Lung (tissue), 12 donors: ENCODE data around the gene TCEA2. TPM values are rescaled to one million over a fixed set of nuclear protein-coding genes. Genes with fewer than 3 reads are reported as not detected.

ENCODE experiments used
- ATAC-seq: fragments of 200-7000 bp; cut with Tn5 transposase; one replicate; pipeline ENCODE4 v1.9.1; 2020; ENCODE audit warnings: moderate number of reproducible peaks; ENCODE audit not compliant: insufficient read depth, low FRiP score
- DNase-seq, 3 donors: peaks; one replicate each; pipeline ENCODE4 v3.0.0-alpha.2; 2013 to 2017
- H3K27ac ChIP-seq, 2 donors: one replicate each; pipeline ENCODE4 v1.5.1; 2013; ENCODE audit warnings: mild to moderate bottlenecking in 2 of 2, moderate library complexity in 2 of 2, control low read depth in 1 of 2, inconsistent platforms in 1 of 2, low read depth in 1 of 2, low read length in 1 of 2
- H3K27me3 ChIP-seq, 3 donors: one replicate each; pipeline ENCODE4 v1.5.1; 2013; ENCODE audit warnings: low read length in 2 of 3; ENCODE audit not compliant: control insufficient read depth in 3 of 3, insufficient read depth in 3 of 3
- H3K36me3 ChIP-seq, 4 donors: one replicate each; pipeline ENCODE4 v1.5.1; 2013; ENCODE audit warnings: low read length in 4 of 4, mild to moderate bottlenecking in 1 of 4, moderate library complexity in 1 of 4; ENCODE audit not compliant: control insufficient read depth in 4 of 4, insufficient read depth in 4 of 4
- H3K4me1 ChIP-seq, 5 donors: one replicate each; pipeline ENCODE4 v1.5.1; 2013; ENCODE audit warnings: low read length in 5 of 5, mild to moderate bottlenecking in 2 of 5, moderate library complexity in 1 of 5; ENCODE audit not compliant: control insufficient read depth in 5 of 5, insufficient read depth in 5 of 5
- H3K4me3 ChIP-seq: one replicate; pipeline ENCODE4 v1.5.1; 2013; ENCODE audit warnings: mild to moderate bottlenecking, control low read depth, moderate library complexity
- H3K9ac ChIP-seq, 2 donors: one replicate each; pipeline ENCODE4 v1.5.1; 2013; ENCODE audit warnings: low read length in 2 of 2, control low read depth in 1 of 2; ENCODE audit not compliant: insufficient read depth in 1 of 2
- H3K9me3 ChIP-seq, 4 donors: one replicate each; pipeline ENCODE4 v1.5.1; 2013; ENCODE audit warnings: low read length in 3 of 4, mild to moderate bottlenecking in 1 of 4, moderate library complexity in 1 of 4; ENCODE audit not compliant: control insufficient read depth in 4 of 4, insufficient read depth in 3 of 4
- WGBS, 2 donors: extraction: QIAGEN DNeasy Blood & Tissue Kit; methylation state at CpG; one replicate each; pipeline ENCODE4 v1.1.7; 2013; 5-methylcytosine and 5-hydroxymethylcytosine counted together
- polyA plus RNA-seq, 2 donors: library from polyadenylated mRNA; stranded (reverse); fragments of 200-250 nt; gene quantifications; one replicate each; pipeline ENCODE4 v1.2.1, GENCODE V29; 2013
- total RNA-seq, 2 donors: library from RNA; depleted of rRNA in 1 of 2; stranded (reverse); fragments of >200 nt in 1 of 2; gene quantifications; one replicate each; pipeline ENCODE4 v1.2.1, GENCODE V29; 2014 to 2021
- TF ChIP-seq, protein P1 (sequence below): IDR thresholded peaks from 2 replicates; pipeline ENCODE4 v1.5.1; 2012; ENCODE audit warnings: mild to moderate bottlenecking; ENCODE audit errors: control extremely low read depth, extremely low read depth
- donor health status: control.
- donor health status: control.
- donor health status: Bipolar disorder and iron deficiency.
- donor health status: healthy.
- donor health status: DM: yes; HTN: yes; CAD: no.

The TCEA2 gene
- total and polyA plus RNA-seq, 4 donors = 18.3 to 32.9 (median 30.7) TPM

DNA sequence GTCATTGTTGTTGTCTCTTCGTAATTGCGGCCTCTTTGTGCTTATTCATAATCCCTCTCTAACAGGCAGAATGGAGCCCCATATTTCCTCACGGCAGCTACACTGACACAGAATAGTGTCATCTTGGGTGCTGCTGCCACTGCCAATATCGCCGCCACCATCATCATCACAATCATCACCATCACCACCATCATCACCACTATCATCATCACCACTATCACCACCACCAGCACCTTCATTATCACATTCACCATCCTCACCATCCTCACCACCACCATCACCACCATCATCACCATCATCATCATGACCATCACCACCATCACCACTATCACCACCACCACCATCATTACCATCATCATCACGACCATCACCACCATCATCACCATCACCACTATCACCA lies 33.5 kb downstream of the TCEA2 start:
- Histone ChIP-seq H3K4me1 (no peaks in the 10 kb centered on the region), H3K9ac (no peak overlapping the region), H3K4me3 (no peak overlapping the region), H3K9me3 (no peaks in the 10 kb centered on the region), H3K27ac (no peak overlapping the region), H3K27me3 (peaks cover 0 to 16% (median 5%) of the 10 kb centered on the region in 3 donors), H3K36me3 (no peaks in the 10 kb centered on the region)
- TF ChIP-seq, protein P1, sequence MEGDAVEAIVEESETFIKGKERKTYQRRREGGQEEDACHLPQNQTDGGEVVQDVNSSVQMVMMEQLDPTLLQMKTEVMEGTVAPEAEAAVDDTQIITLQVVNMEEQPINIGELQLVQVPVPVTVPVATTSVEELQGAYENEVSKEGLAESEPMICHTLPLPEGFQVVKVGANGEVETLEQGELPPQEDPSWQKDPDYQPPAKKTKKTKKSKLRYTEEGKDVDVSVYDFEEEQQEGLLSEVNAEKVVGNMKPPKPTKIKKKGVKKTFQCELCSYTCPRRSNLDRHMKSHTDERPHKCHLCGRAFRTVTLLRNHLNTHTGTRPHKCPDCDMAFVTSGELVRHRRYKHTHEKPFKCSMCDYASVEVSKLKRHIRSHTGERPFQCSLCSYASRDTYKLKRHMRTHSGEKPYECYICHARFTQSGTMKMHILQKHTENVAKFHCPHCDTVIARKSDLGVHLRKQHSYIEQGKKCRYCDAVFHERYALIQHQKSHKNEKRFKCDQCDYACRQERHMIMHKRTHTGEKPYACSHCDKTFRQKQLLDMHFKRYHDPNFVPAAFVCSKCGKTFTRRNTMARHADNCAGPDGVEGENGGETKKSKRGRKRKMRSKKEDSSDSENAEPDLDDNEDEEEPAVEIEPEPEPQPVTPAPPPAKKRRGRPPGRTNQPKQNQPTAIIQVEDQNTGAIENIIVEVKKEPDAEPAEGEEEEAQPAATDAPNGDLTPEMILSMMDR = no peak
- no peak for ATAC-seq
- WGBS, 2 donors = 77 to 80% methylated on average over 6 of the region's 6 CpGs
- no peak for DNase-seq

DNA sequence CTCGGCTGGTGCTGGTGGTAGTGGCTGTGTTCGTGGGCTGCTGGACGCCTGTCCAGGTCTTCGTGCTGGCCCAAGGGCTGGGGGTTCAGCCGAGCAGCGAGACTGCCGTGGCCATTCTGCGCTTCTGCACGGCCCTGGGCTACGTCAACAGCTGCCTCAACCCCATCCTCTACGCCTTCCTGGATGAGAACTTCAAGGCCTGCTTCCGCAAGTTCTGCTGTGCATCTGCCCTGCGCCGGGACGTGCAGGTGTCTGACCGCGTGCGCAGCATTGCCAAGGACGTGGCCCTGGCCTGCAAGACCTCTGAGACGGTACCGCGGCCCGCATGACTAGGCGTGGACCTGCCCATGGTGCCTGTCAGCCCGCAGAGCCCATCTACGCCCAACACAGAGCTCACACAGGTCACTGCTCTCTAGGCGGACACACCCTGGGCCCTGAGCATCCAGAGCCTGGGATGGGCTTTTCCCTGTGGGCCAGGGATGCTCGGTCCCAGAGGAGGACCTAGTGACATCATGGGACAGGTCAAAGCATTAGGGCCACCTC lies 35.5 kb downstream of the TCEA2 start:
- TF ChIP-seq, protein P1 = no peak
- Histone ChIP-seq H3K9me3 (no peaks in the 10 kb centered on the region), H3K36me3 (no peaks in the 10 kb centered on the region), H3K4me3 (no peak overlapping the region), H3K27ac (no peak overlapping the region), H3K27me3 (peaks cover 0 to 17% (median 6%) of the 10 kb centered on the region in 3 donors), H3K9ac (no peak overlapping the region), H3K4me1 (no peaks in the 10 kb centered on the region)
- 96 to 97% methylated on average over 27 to 28 of the region's 28 CpGs for WGBS, 2 donors
- no peak for DNase-seq
- ATAC-seq = no peak

DNA sequence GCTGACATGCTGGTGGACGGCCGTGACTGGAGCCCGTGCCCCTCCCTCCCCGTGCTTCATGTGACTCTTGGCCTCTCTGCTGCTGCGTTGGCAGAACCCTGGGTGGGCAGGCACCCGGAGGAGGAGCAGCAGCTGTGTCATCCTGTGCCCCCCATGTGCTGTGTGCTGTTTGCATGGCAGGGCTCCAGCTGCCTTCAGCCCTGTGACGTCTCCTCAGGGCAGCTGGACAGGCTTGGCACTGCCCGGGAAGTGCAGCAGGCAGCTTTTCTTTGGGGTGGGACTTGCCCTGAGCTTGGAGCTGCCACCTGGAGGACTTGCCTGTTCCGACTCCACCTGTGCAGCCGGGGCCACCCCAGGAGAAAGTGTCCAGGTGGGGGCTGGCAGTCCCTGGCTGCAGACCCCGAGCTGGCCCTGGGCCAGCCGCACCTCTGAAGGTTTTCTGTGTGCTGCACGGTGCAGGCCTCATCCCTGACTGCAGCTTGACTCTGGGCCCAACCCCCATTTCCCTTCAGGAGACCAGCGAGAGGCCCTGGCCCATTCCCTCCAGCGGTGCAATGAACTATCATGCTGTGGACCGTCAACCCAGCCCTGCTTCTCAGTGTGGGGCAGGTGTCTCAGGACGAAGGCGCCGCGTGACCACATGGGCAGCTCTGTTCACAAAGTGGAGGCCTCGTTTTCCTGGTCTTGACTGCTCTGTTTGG lies 36.2 kb downstream of the TCEA2 start:
- TF ChIP-seq, protein P1 = no peak
- no peak overlapping the region for H3K9ac ChIP-seq
- no peaks in the 10 kb centered on the region for H3K4me1 ChIP-seq
- H3K36me3 ChIP-seq = no peaks in the 10 kb centered on the region
- peaks cover 5 to 17% (median 6%) of the 10 kb centered on the region in 3 donors for H3K27me3 ChIP-seq
- ATAC-seq = no peak
- H3K4me3 ChIP-seq = no peak overlapping the region
- 88 to 93% methylated on average over 21 of the region's 21 CpGs for WGBS, 2 donors
- no peak for DNase-seq
- H3K27ac ChIP-seq = no peak overlapping the region
- H3K9me3 ChIP-seq = no peaks in the 10 kb centered on the region
